H1 (cell line): ENCODE measurements around the gene PCIF1. TPM values are rescaled to one million over a fixed set of nuclear protein-coding genes. Genes with fewer than 3 reads are reported as not detected.

Experiments used
- ASH2L ChIP-seq: fragments of 200-600, 300-600 bp; sonication (generic); IDR thresholded peaks from one replicate; pipeline ENCODE4 v1.7.1; 2017; ENCODE audit warnings: low read length
- BCL11A ChIP-seq, 2 experiments: IDR thresholded peaks; one replicate each; pipeline ENCODE4 v1.6.1; 2011; ENCODE audit warnings: low read depth in 2 of 2, low read length in 2 of 2, mild to moderate bottlenecking in 2 of 2
- CHD1 ChIP-seq: IDR thresholded peaks from 2 replicates; pipeline ENCODE4 v1.6.1; 2012; ENCODE audit warnings: low read depth, low read length, improper control_type of control experiment
- EZH2 ChIP-seq: fragments of 200-600 bp; sonication (generic); IDR thresholded peaks from 2 replicates; pipeline ENCODE4 v1.7.1; 2012; ENCODE audit warnings: low read depth, mild to moderate bottlenecking, moderate library complexity, low read length, inconsistent platforms; ENCODE audit not compliant: severe bottlenecking
- MAFK ChIP-seq: IDR thresholded peaks from 2 replicates; pipeline ENCODE4 v1.6.1; 2012; ENCODE audit warnings: low read depth, mild to moderate bottlenecking, improper control_type of control experiment, low read length
- NRF1 ChIP-seq: IDR thresholded peaks from 2 replicates; pipeline ENCODE4 v1.6.1; 2011; ENCODE audit warnings: mild to moderate bottlenecking, low read depth, low read length, improper control_type of control experiment
- POLR2A ChIP-seq, 2 experiments: IDR thresholded peaks; 1 replicate in 1 of 2; 2 replicates in 1 of 2; pipeline ENCODE4 v1.6.1; 2011; ENCODE audit warnings: low read depth in 2 of 2, low read length in 2 of 2, mild to moderate bottlenecking in 2 of 2; ENCODE audit errors: control extremely low read depth in 1 of 2
- SP4 ChIP-seq: IDR thresholded peaks from 2 replicates; pipeline ENCODE4 v1.6.1; 2012; ENCODE audit warnings: low read length, inconsistent platforms
- TBP ChIP-seq: IDR thresholded peaks from 2 replicates; pipeline ENCODE4 v1.6.1; 2011; ENCODE audit warnings: low read depth, low read length, improper control_type of control experiment
- polyA plus RNA-seq, 7 experiments: library from polyadenylated mRNA; depleted of rRNA in 3 of 7; stranded (reverse) in 5 of 7; unstranded in 2 of 7; fragments of >200 nt in 5 of 7; fragments of 200-250 nt in 2 of 7; gene quantifications; 1 replicate in 5 of 7; 2 replicates in 1 of 7; 4 replicates in 1 of 7; pipeline versions ENCODE4 v1.2.1 to v1.2.3, GENCODE V29; 2011 to 2013; ENCODE audit warnings: missing spikeins in 2 of 7, mixed read lengths in 2 of 7
- total RNA-seq: library from RNA; stranded (reverse); fragmentation: NEBNext Ultra II Directional; extraction: Animal tissue kit (Norgen Biotek cat#: 25700); gene quantifications from 2 replicates; pipeline ENCODE4 v1.2.1, GENCODE V29; 2021
- TF ChIP-seq, protein P1 (sequence below): IDR thresholded peaks from 2 replicates; pipeline ENCODE4 v1.6.1; 2012; ENCODE audit warnings: inconsistent platforms
- TF ChIP-seq, protein P2 (sequence below): IDR thresholded peaks from 2 replicates; pipeline ENCODE4 v1.6.1; 2012; ENCODE audit warnings: inconsistent platforms

The PCIF1 gene
- total and polyA plus RNA-seq, 2 of the 8 experiments (the other 6 are each of a cell fraction or from before 2014, with no cell fraction given) = 30.3 to 30.6 TPM

DNA sequence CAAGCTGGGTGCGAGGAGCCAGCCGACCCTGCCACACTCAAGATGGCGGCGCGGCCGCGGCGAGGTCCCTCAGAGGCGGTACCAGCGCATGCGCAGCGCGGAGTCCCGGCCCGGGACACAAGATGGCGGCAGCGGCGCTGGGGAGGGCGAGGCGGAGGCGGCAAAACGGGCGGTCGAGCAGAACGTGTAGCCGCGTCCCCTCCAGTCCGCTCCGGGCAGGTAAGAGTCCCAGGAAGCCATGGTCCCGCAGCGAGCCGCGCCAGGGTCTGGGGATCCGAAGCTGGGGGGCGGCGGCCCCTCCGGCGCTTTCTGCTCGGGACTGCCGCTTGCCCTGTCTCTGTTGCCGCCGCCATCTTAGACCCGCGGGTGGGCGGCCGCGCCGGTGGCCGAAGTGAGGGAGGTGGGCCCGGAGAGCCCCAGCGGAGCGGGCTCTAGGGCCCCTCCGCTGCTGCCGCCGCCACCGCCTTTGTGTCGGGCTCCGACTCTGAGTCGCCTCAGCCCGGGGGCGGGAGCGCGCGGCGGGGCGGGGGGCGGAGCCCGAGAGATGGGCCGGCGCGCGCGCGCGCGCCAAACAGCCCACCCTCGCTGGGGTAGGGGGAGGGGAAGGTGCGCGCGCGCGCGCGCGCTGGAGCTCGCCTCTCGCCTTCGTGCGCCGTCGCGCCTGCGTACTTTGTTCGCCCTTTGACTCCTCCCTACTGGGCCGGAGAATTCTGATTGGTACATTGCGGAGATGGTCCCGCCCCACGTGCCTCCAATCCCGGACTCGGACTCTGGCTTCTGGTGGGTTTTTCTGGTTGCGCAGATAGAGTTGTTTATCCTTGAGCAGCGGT, at the start of gene PCIF1 (continued):
- TF ChIP-seq MAFK = no peak
- TF ChIP-seq ASH2L = peak; percentile 78
- TF ChIP-seq, protein P1, sequence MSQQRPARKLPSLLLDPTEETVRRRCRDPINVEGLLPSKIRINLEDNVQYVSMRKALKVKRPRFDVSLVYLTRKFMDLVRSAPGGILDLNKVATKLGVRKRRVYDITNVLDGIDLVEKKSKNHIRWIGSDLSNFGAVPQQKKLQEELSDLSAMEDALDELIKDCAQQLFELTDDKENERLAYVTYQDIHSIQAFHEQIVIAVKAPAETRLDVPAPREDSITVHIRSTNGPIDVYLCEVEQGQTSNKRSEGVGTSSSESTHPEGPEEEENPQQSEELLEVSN = no peak
- TF ChIP-seq, protein P2, sequence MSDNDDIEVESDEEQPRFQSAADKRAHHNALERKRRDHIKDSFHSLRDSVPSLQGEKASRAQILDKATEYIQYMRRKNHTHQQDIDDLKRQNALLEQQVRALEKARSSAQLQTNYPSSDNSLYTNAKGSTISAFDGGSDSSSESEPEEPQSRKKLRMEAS = peak; percentile 16; the same call in 1 of the 2 replicates
- peak; percentile 94 to 95 for TF ChIP-seq POLR2A (IDR thresholded peaks at IDR 0.05; ENCODE audit: control extremely low read depth in 1 of 2, low read depth in 2 of 2, low read length in 2 of 2)
- TF ChIP-seq NRF1 = peak; percentile 94
- TF ChIP-seq EZH2 = no peak
- TF ChIP-seq CHD1 = no peak; the same call in none of the 2 replicates
- TF ChIP-seq SP4 = peak; percentile 97
- TF ChIP-seq BCL11A (IDR thresholded peaks at IDR 0.05; ENCODE audit: low read depth in 2 of 2, low read length in 2 of 2) = no peak
- TF ChIP-seq TBP = peak; percentile 94
